Measurements from ENCODE around the gene PRR20D. TPM values are rescaled to one million over a fixed set of nuclear protein-coding genes. Genes with fewer than 3 reads are reported as not detected.
"Not testable (repeated sequence)": the region's sequence is repeated elsewhere in the genome, so short reads cannot be mapped to it uniquely, and the experiment has no call there.

Gene PRR20D
- not detected for total RNA-seq

DNA sequence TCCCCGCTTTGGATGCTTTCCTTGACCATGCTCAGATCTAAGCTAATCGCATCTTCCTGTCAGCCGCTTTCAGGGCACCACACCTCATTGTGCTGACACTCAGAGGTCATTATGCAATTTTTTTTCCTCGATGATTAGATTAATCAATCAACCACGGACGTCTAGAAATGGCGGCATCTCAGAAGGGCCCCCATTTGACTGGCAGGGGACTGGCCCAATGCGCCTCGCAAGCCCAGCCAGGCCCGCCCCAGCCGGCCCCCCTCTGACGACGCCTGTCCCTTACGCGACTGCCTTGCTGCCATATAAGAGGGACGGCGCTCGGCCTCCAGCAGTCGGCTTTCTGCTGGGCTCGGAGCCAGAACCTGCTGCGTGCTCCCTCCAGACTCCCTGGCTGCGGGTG lies at the start of gene PRR20D:
PRR20D (plus strand) TSS at position 301 of the 400 bp plus-strand sequence. CDS start 387 bp downstream, outside the sequence.
- not testable (repeated sequence) for ATAC-seq (ENCODE audit: low FRiP score); DNase-seq (ENCODE audit: low spot score)

DNA sequence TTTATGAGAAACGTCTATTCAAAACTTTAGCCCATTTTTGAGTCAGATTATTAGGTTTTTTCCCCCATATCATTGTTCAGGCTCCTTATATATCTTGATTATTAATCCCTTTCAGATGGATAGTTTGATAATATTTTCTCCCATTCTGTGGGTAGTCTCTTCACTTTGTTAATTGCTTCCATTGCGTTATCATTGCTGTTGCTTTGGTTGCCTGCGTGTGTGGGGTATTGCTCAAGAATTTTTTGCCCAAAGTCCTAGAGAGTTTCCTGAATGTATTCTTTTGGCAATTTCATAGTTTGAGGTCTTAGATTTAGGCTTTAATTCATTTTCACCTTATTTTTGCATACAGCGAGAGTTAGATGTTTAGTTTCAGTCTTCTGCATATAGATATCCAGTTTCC lies 45.5 kb upstream of the PRR20D start:
- TF ChIP-seq, protein P1, sequence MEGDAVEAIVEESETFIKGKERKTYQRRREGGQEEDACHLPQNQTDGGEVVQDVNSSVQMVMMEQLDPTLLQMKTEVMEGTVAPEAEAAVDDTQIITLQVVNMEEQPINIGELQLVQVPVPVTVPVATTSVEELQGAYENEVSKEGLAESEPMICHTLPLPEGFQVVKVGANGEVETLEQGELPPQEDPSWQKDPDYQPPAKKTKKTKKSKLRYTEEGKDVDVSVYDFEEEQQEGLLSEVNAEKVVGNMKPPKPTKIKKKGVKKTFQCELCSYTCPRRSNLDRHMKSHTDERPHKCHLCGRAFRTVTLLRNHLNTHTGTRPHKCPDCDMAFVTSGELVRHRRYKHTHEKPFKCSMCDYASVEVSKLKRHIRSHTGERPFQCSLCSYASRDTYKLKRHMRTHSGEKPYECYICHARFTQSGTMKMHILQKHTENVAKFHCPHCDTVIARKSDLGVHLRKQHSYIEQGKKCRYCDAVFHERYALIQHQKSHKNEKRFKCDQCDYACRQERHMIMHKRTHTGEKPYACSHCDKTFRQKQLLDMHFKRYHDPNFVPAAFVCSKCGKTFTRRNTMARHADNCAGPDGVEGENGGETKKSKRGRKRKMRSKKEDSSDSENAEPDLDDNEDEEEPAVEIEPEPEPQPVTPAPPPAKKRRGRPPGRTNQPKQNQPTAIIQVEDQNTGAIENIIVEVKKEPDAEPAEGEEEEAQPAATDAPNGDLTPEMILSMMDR (IDR thresholded peaks at IDR 0.05), result no peak
- DNase-seq (ENCODE audit: low spot score) (no peak), ATAC-seq (ENCODE audit: low FRiP score) (no peak)

DNA sequence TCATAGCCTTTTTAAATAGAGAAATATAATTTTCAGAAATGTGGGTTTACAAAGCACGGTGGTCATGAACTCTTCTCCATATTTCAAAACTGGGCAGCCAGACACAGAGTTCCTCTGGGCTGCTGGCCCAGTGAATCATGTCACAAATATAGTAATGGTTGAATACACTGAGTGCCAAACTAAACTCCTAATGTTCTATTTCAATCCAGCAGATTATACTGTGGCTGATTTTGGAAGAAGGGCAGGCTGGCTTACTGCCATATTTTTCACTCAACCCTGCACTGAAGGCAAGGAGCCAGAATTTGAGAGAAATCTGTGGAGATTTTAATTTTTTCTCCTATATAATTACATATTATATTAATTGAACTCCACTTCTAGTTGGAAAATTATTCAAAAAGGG lies 36.8 kb upstream of the PRR20D start:
- TF ChIP-seq, protein P1 (IDR thresholded peaks at IDR 0.05), result no peak
- ATAC-seq (ENCODE audit: low FRiP score), result no peak
- no peak for DNase-seq (ENCODE audit: low spot score)

DNA sequence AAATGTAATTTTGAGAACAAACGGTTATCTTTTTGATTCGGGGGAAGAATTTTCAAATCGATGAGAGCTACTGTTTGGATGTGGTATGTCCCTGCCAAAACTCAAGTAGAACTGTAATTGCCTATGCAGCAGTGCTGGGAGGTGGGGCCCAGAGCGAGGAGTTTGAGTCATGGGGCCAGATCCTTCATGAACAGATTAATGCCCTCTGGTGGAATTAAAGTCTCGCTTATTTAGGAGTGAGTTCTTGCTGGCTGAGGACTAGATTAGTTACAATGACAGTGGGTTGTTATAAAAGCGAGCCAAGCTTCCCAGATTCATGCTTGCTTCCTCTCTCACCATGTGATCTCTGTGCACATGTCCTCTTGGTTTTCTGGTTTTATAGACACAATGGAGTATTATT lies 31.5 kb upstream of the PRR20D start:
- ATAC-seq (ENCODE audit: low FRiP score) (no peak), DNase-seq (ENCODE audit: low spot score) (no peak)
- TF ChIP-seq, protein P1 (IDR thresholded peaks at IDR 0.05), result no peak

DNA sequence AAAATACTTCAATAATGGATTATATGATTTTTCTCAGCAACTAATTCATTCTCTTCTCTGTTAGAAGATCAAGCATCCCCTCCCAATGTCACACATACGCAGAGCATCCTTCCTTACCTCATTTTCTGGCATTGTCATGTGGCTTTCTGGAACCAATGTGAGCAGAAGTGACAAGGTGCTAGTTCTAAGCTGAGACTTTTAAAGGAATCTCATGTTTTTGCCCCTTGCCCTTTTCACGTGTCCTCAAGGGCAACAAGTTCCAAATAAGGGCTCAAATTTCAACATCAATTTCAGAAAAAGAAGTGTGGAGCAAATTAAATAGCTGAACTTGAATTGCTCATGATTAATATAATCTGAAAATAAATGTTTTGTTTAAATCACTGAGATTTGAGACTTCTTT lies 24.3 kb upstream of the PRR20D start:
- no peak for DNase-seq (ENCODE audit: low spot score)
- no peak for ATAC-seq (ENCODE audit: low FRiP score)
- TF ChIP-seq, protein P1 (IDR thresholded peaks at IDR 0.05), result no peak

DNA sequence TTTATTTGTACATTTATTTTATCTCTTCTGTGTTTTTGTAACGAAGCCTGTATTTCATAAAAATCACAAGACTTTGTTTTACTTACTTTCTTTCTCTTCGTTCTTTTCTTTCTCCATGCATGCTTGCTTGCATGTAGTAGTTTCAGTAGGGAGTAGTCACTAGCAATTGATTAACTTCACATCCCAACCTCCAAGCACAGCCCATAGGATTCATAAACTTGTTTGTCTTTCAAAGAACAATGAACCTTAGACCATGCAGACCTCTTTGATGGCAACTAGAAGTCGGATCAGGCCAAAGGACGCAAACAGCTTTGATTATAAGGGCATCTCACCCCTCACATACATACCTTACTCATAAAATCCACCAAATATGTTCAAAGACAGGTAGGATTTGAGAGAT lies 22.8 kb upstream of the PRR20D start:
- DNase-seq (ENCODE audit: low spot score), result no peak
- TF ChIP-seq, protein P1 (IDR thresholded peaks at IDR 0.05), result no peak

DNA sequence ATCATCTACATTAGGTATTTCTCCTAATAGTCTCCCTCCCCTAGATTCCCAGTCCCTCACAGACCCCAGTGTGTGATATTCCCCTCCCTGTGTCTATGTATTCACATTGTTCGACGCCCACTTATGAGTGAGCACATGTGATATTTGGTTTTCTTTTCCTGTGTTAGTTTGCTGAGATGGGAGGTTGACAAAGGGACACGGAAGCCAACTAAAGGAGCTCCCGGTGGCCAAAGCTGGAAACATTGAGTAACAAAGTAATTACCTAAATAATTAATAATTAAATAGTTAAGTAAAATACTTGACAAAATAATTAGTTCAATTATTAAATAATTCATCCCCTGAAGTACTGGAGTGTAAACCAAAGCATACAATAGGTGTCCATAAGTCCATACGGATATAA lies 21.4 kb upstream of the PRR20D start:
- ATAC-seq (ENCODE audit: low FRiP score) (no peak), DNase-seq (ENCODE audit: low spot score) (no peak)
- TF ChIP-seq, protein P1 (IDR thresholded peaks at IDR 0.05), result no peak

More for the DNA sequence above, 22.8 kb upstream of the PRR20D start:
- no peak for ATAC-seq (ENCODE audit: low FRiP score)

DNA sequence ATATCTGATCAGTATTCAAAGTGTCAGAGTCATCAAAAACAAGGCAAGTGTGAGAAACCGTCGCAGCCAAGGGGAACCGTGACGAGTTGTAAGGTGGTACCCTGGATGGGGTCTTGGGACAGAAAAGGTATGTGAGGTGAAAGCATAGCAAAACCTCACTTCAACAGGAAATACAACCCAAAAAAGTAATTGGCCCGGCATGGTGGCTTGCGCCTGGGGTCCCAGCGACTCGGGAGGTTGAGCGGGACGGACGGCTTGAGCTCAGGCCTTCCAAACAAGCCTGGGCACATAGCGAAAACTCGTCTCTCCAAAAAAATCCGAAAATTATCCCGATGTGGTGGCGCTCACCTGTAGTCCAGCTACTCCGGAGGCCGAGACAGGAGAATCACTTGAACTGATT lies 20.7 kb upstream of the PRR20D start:
- not testable (repeated sequence) for ATAC-seq (ENCODE audit: low FRiP score); DNase-seq (ENCODE audit: low spot score)

DNA sequence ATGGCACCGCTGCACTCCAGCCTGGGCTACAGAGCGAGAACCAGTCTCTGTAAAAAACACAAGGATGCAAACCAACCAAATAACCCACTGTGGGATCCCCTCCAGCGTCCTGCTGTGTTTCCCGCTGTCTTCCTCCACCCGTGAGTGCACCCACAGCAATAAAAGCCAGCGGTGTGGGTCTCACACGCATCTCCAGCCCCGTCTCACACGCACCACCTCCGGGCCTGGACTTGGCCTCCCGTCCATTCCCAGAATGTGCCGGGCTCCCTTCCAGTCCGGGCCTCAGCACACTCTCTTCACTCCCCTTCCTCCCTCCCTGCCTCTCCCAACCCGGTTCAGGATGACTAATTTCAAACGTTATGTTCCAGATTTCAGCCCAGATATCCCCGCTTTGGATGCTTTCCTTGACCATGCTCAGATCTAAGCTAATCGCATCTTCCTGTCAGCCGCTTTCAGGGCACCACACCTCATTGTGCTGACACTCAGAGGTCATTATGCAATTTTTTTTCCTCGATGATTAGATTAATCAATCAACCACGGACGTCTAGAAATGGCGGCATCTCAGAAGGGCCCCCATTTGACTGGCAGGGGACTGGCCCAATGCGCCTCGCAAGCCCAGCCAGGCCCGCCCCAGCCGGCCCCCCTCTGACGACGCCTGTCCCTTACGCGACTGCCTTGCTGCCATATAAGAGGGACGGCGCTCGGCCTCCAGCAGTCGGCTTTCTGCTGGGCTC lies 20.0 kb upstream of the PRR20D start, which contains the start of gene PRR20A:
PRR20A (plus strand) TSS at position 684 of the 734 bp plus-strand sequence. CDS start 387 bp downstream, outside the sequence.
- DNase-seq (ENCODE audit: low spot score); ATAC-seq (ENCODE audit: low FRiP score): not testable (repeated sequence)

DNA sequence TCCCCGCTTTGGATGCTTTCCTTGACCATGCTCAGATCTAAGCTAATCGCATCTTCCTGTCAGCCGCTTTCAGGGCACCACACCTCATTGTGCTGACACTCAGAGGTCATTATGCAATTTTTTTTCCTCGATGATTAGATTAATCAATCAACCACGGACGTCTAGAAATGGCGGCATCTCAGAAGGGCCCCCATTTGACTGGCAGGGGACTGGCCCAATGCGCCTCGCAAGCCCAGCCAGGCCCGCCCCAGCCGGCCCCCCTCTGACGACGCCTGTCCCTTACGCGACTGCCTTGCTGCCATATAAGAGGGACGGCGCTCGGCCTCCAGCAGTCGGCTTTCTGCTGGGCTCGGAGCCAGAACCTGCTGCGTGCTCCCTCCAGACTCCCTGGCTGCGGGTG lies 13.2 kb upstream of the PRR20D start, which contains the start of gene PRR20B:
PRR20B (plus strand) TSS at position 301 of the 400 bp plus-strand sequence. CDS start 387 bp downstream, outside the sequence.
- DNase-seq (ENCODE audit: low spot score); ATAC-seq (ENCODE audit: low FRiP score): not testable (repeated sequence)

DNA sequence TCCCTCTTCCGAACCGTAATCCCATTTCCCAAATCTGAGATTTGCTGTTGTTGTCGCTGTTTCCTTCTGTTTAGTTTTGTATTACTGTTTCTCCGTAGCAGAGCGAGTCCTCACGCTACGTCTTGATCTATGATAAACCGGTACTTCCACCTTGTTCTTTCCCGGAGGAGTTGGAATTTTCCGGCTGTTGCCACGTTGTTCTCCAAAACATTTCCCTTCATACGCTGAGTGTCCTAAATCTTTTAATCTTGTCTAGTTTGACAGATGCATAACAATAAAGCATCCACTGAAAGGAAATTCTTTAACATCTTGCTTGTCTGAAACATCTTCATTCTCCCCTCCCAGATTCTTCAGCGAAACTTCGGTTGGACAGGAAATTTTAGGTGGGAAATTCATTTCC lies 12.3 kb upstream of the PRR20D start:
- DNase-seq (ENCODE audit: low spot score); ATAC-seq (ENCODE audit: low FRiP score): not testable (repeated sequence)

DNA sequence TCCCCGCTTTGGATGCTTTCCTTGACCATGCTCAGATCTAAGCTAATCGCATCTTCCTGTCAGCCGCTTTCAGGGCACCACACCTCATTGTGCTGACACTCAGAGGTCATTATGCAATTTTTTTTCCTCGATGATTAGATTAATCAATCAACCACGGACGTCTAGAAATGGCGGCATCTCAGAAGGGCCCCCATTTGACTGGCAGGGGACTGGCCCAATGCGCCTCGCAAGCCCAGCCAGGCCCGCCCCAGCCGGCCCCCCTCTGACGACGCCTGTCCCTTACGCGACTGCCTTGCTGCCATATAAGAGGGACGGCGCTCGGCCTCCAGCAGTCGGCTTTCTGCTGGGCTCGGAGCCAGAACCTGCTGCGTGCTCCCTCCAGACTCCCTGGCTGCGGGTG lies 6.7 kb upstream of the PRR20D start, which contains the start of gene PRR20C:
PRR20C (plus strand) TSS at position 301 of the 400 bp plus-strand sequence. CDS start 387 bp downstream, outside the sequence.
- DNase-seq (ENCODE audit: low spot score); ATAC-seq (ENCODE audit: low FRiP score): not testable (repeated sequence)

Data from omental fat pad (tissue), 4 donors.